ENCODE measurements around the gene TFAP2A. TPM values are rescaled to one million over a fixed set of nuclear protein-coding genes. Genes with fewer than 3 reads are reported as not detected.

The TFAP2A gene
- total and polyA plus RNA-seq, 12 donors, result 0.18 to 0.84 (median 0.49) TPM; not detected in 2

DNA sequence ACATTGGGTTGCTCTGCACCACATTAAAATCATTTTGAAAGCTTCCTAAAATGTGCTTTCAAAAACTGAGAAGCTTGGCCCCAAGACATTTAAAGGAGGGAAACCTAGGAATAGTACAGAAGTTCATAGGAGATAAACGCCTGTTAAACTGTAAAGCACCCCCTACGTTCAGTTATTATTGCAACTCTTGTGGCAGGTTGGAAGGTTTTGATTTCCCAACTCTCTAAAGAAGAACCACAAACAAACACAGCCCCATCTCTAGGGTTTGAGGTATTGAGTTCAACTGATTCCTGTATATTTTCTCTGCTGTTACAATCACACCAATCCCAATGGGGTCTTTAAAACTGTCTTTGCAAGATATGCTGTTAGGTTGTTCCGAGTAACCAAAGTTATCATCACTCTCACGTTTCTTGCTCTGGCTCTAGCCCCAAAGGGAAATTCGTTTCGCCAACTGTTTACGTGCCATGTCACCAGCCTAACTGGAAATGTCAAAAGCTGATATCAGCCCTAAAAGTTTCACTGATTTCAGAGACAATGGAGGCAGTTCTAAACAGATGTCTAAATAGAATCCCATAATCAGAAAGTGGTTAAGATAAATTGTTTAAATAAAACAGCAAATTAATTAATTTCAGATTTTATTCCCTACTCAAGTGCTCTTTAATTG lies 12.1 kb downstream of the TFAP2A start:
- 40 to 52% (median 45%) methylated on average over 7 of the region's 7 CpGs for WGBS, 4 donors
- intact Hi-C loops (cut with DNase I), result no loop called here
- DNase-seq, result no peak
- Histone ChIP-seq H3K9me3 (replicated peaks in 1 of 3) (no peaks in the 10 kb centered on the region), H3K36me3 (replicated peaks in 1 of 2) (no peaks in the 10 kb centered on the region), H3K4me3 (no peak overlapping the region), H3K4me1 (replicated peaks in 1 of 2) (peaks cover 5 to 15% of the 10 kb centered on the region in 2 donors), H3K27me3 (peaks cover 30% of the 10 kb centered on the region), H3K27ac (no peak overlapping the region)
- TF ChIP-seq, protein P1, sequence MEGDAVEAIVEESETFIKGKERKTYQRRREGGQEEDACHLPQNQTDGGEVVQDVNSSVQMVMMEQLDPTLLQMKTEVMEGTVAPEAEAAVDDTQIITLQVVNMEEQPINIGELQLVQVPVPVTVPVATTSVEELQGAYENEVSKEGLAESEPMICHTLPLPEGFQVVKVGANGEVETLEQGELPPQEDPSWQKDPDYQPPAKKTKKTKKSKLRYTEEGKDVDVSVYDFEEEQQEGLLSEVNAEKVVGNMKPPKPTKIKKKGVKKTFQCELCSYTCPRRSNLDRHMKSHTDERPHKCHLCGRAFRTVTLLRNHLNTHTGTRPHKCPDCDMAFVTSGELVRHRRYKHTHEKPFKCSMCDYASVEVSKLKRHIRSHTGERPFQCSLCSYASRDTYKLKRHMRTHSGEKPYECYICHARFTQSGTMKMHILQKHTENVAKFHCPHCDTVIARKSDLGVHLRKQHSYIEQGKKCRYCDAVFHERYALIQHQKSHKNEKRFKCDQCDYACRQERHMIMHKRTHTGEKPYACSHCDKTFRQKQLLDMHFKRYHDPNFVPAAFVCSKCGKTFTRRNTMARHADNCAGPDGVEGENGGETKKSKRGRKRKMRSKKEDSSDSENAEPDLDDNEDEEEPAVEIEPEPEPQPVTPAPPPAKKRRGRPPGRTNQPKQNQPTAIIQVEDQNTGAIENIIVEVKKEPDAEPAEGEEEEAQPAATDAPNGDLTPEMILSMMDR (IDR thresholded peaks at IDR 0.05), result no peak
- no peak for TF ChIP-seq POLR2A (IDR thresholded peaks at IDR 0.05)

DNA sequence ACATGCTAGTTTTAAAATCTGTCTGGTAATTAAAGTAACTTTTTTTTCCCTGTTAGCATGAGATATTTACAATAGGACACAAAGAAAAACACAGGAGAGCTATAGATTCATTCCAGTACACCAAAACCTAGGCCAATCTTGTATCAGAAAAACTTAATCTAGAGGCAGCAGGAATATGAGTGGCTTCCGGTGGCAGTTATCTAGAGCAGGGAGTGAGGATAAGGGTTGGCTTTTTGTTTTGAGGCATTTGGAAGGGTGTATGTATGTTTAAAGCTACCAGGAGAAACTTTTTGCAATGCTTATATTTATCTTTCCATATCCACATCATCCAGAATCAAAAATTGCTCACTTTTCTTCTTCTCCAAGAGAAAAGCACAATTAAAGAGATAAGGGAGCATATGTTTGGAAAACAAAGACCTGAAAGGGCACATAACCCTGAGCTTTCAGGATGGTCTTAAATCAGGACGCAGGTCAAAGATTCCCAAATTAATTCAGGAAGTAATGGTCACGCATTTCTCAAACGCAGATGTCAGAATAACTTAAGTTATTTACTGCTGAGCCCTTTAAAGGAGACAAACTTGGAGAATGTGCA lies 13.1 kb downstream of the TFAP2A start:
- no peaks in the 10 kb centered on the region for H3K9me3 ChIP-seq (replicated peaks in 1 of 3)
- intact Hi-C loops (cut with DNase I), result no loop called here
- no peak overlapping the region for H3K27ac ChIP-seq
- H3K36me3 ChIP-seq (replicated peaks in 1 of 2), result no peaks in the 10 kb centered on the region
- H3K27me3 ChIP-seq, result peaks cover 30% of the 10 kb centered on the region
- DNase-seq, result no peak
- TF ChIP-seq, protein P1 (IDR thresholded peaks at IDR 0.05), result no peak
- TF ChIP-seq POLR2A (IDR thresholded peaks at IDR 0.05), result no peak
- H3K4me3 ChIP-seq, result no peak overlapping the region
- peaks cover 5 to 15% of the 10 kb centered on the region in 2 donors for H3K4me1 ChIP-seq (replicated peaks in 1 of 2)
- WGBS, 4 donors, result 42 to 56% (median 46%) methylated on average over 4 of the region's 4 CpGs

DNA sequence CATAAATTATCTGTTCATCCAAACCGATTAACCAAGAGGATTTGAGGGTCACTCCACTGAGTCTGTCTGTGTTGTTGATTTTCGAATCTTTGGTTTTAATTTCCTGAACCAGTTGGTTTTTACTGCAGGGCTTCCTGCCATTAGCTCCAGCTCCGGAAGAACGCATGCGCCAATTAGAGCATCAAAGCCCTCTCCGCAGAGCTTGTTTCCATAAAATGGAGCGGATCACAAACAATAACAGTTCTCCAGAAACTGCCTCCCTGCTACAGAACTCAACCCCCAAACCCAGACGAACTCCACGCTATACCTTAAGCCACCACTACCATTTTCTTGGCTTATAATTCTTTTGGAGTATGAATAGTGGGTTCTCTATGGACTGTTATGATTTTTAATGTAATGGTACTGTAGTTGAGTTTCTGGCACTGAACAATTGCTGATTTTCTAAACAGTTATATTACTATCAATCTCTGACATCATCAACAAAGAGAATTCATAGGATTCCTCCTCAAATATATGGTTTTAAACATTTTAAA lies 13.8 kb downstream of the TFAP2A start:
- intact Hi-C loops (cut with DNase I), result no loop called here

DNA sequence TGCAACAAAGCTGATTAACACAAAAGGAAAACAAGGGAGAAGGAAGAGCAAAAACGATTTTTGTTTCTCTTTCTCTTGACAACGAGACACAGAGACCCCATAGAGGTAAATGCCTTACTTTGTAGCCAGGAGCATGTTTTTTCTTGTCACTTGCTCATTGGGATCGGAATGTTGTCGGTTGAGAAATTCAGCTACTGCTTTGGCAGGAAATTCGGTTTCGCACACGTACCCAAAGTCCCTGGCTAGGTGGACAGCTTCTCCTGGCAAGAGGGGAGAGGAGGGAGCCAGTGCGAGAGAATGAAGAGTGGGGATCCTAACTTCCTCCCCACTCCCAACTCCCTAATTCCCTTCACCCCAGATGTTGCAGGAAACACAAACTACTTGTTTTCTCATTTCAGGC lies 14.5 kb downstream of the TFAP2A start:
- Histone ChIP-seq H3K36me3 (replicated peaks in 1 of 2) (no peaks in the 10 kb centered on the region), H3K9me3 (replicated peaks in 1 of 3) (no peaks in the 10 kb centered on the region), H3K4me3 (no peak overlapping the region), H3K4me1 (replicated peaks in 1 of 2) (peaks cover 5 to 15% of the 10 kb centered on the region in 2 donors), H3K27ac (no peak overlapping the region), H3K27me3 (peaks cover 42% of the 10 kb centered on the region)
- no peak for DNase-seq
- WGBS, 4 donors, result 44 to 59% (median 50%) methylated on average over 8 of the region's 8 CpGs
- intact Hi-C loops (cut with DNase I), result no loop called here
- TF ChIP-seq POLR2A (IDR thresholded peaks at IDR 0.05), result no peak
- TF ChIP-seq, protein P1 (IDR thresholded peaks at IDR 0.05), result no peak

More for the DNA sequence above, 13.8 kb downstream of the TFAP2A start:
- 24 to 30% (median 25%) methylated on average over 9 of the region's 9 CpGs for WGBS, 4 donors
- H3K36me3 ChIP-seq (replicated peaks in 1 of 2), result no peaks in the 10 kb centered on the region
- H3K4me3 ChIP-seq, result no peak overlapping the region
- H3K9me3 ChIP-seq (replicated peaks in 1 of 3), result no peaks in the 10 kb centered on the region
- peaks cover 35% of the 10 kb centered on the region for H3K27me3 ChIP-seq
- TF ChIP-seq, protein P1 (IDR thresholded peaks at IDR 0.05), result no peak
- TF ChIP-seq POLR2A (IDR thresholded peaks at IDR 0.05), result no peak
- no peak for DNase-seq
- peaks cover 5 to 15% of the 10 kb centered on the region in 2 donors for H3K4me1 ChIP-seq (replicated peaks in 1 of 2)
- no peak overlapping the region for H3K27ac ChIP-seq

Data from adrenal gland (tissue), 12 donors.